Suprapubic skin (tissue), 4 donors: Measurements from ENCODE around the gene LRIG1.

Source experiments
- CTCF ChIP-seq, 2 donors: fragments of 200-600 bp in 1 of 2; fragments of 450-650 bp in 1 of 2; sonication (generic) in 1 of 2; IDR thresholded peaks; one replicate each; pipeline ENCODE4 v1.5.1; 2016 to 2019; ENCODE audit warnings: antibody characterized with exemption in 2 of 2, mild to moderate bottlenecking in 1 of 2, moderate library complexity in 1 of 2
- POLR2A ChIP-seq, 2 donors: fragments of 450-650 bp; IDR thresholded peaks; one replicate each; pipeline ENCODE4 v1.6.1; 2017; ENCODE audit warnings: antibody characterized with exemption in 2 of 2, mild to moderate bottlenecking in 2 of 2, moderate library complexity in 2 of 2
- POLR2AphosphoS5 ChIP-seq, 3 donors: sonication (generic); formaldehyde crosslinking; IDR thresholded peaks; one replicate each; pipeline ENCODE4 v1.6.1; 2017; ENCODE audit warnings: antibody characterized with exemption in 3 of 3

- TF ChIP-seq CTCF (IDR thresholded peaks at IDR 0.05) (no peak), POLR2A (IDR thresholded peaks at IDR 0.05) (no peak), POLR2AphosphoS5 (IDR thresholded peaks at IDR 0.05) (no peak)
Observed at GRCh38 chr3:66413151-66413751, 87.6 kb downstream of the LRIG1 start.
